ENCODE data around the gene LGALSL.

Gene LGALSL

GRCh38 chr2:64453770-64454385 is at the start of gene LGALSL:
Gene LGALSL, plus strand, starts transcription at chr2:64454162. Its CDS starts 384 bp downstream, at chr2:64454546.
- no peak for DNase-seq (ENCODE audit: low read depth, low spot score)

- no peak for DNase-seq (ENCODE audit: low read depth, low spot score)
These were observed 49.2 kb upstream of the LGALSL start for GRCh38 chr2:64404743-64405142.

GRCh38 chr2:64405581-64406406 is 48.2 kb upstream of the LGALSL start:
- DNase-seq (ENCODE audit: low read depth, low spot score), result no peak

GRCh38 chr2:64406407-64406774 is 47.6 kb upstream of the LGALSL start:
- DNase-seq (ENCODE audit: low read depth, low spot score), result no peak

- DNase-seq (ENCODE audit: low read depth, low spot score), result no peak
These were observed 45.9 kb upstream of the LGALSL start for GRCh38 chr2:64408031-64408430.

- DNase-seq (ENCODE audit: low read depth, low spot score), result no peak
These were observed 43.3 kb upstream of the LGALSL start for GRCh38 chr2:64410671-64411070.

GRCh38 chr2:64412671-64413070 is 41.3 kb upstream of the LGALSL start:
- no peak for DNase-seq (ENCODE audit: low read depth, low spot score)

- DNase-seq (ENCODE audit: low read depth, low spot score), result no peak
These were observed 39.1 kb upstream of the LGALSL start for GRCh38 chr2:64414736-64415435.

- DNase-seq (ENCODE audit: low read depth, low spot score), result no peak
These were observed 36.3 kb upstream of the LGALSL start for GRCh38 chr2:64417624-64418023.

- DNase-seq (ENCODE audit: low read depth, low spot score), result no peak
These were observed 34.3 kb upstream of the LGALSL start for GRCh38 chr2:64419596-64420165.

GRCh38 chr2:64420677-64421076 is 33.3 kb upstream of the LGALSL start:
- no peak for DNase-seq (ENCODE audit: low read depth, low spot score)

GRCh38 chr2:64421201-64421600 is 32.8 kb upstream of the LGALSL start:
- no peak for DNase-seq (ENCODE audit: low read depth, low spot score)

- DNase-seq (ENCODE audit: low read depth, low spot score), result no peak
These were observed 31.5 kb upstream of the LGALSL start for GRCh38 chr2:64422466-64422865.

GRCh38 chr2:64423303-64423702 is 30.7 kb upstream of the LGALSL start:
- DNase-seq (ENCODE audit: low read depth, low spot score), result no peak

- no peak for DNase-seq (ENCODE audit: low read depth, low spot score)
These were observed 29.5 kb upstream of the LGALSL start for GRCh38 chr2:64424416-64424987.

- no peak for DNase-seq (ENCODE audit: low read depth, low spot score)
These were observed 27.6 kb upstream of the LGALSL start for GRCh38 chr2:64426183-64426952.

GRCh38 chr2:64434039-64434657 is 19.8 kb upstream of the LGALSL start:
- no peak for DNase-seq (ENCODE audit: low read depth, low spot score)

GRCh38 chr2:64437883-64438282 is 16.1 kb upstream of the LGALSL start:
- no peak for DNase-seq (ENCODE audit: low read depth, low spot score)

GRCh38 chr2:64439194-64439593 is 14.8 kb upstream of the LGALSL start:
- no peak for DNase-seq (ENCODE audit: low read depth, low spot score)

- no peak for DNase-seq (ENCODE audit: low read depth, low spot score)
These were observed 13.1 kb upstream of the LGALSL start for GRCh38 chr2:64440843-64441242.

GRCh38 chr2:64442277-64442676 is 11.7 kb upstream of the LGALSL start:
- no peak for DNase-seq (ENCODE audit: low read depth, low spot score)

Measured in brain pericyte (primary cell).